Lower leg skin (tissue), 3 donors: ENCODE results near the gene SPATA32.

Source experiments
- POLR2A ChIP-seq, 2 donors: fragments of 450-650 bp; IDR thresholded peaks; one replicate each; pipeline ENCODE4 v1.6.1; 2016 to 2017; ENCODE audit warnings: antibody characterized with exemption in 2 of 2, mild to moderate bottlenecking in 1 of 2, moderate library complexity in 1 of 2
- TF ChIP-seq, protein P1 (sequence below), 3 donors: fragments of 450-650 bp; IDR thresholded peaks; one replicate each; pipeline ENCODE4 v1.5.1; 2016; ENCODE audit warnings: antibody characterized with exemption in 3 of 3, mild to moderate bottlenecking in 3 of 3, moderate library complexity in 2 of 3

DNA sequence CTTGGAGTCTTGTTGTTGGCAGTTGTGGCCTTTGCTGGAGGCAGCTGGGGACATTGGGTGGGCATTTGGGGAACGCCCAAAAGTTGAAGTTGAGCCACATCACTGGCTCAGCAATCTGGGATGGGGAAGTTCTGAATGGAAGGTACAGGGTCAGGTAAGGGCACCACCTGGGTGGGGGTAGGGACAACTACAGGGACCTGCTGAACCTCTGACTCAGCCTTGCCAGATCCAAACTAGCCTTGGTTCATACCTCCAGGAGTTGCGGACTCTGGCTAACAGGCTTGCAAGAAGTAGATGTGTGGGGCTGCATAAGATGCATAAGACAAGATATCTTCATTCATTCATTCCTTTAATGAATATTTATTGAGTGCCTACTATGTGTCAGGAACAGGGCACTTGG lies 24.2 kb downstream of the SPATA32 start:
- TF ChIP-seq, protein P1, sequence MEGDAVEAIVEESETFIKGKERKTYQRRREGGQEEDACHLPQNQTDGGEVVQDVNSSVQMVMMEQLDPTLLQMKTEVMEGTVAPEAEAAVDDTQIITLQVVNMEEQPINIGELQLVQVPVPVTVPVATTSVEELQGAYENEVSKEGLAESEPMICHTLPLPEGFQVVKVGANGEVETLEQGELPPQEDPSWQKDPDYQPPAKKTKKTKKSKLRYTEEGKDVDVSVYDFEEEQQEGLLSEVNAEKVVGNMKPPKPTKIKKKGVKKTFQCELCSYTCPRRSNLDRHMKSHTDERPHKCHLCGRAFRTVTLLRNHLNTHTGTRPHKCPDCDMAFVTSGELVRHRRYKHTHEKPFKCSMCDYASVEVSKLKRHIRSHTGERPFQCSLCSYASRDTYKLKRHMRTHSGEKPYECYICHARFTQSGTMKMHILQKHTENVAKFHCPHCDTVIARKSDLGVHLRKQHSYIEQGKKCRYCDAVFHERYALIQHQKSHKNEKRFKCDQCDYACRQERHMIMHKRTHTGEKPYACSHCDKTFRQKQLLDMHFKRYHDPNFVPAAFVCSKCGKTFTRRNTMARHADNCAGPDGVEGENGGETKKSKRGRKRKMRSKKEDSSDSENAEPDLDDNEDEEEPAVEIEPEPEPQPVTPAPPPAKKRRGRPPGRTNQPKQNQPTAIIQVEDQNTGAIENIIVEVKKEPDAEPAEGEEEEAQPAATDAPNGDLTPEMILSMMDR (IDR thresholded peaks at IDR 0.05) = no peak
- no peak for TF ChIP-seq POLR2A (IDR thresholded peaks at IDR 0.05)
